HL-60 (cell line): Measurements from ENCODE around the gene DIS3L2.
"Not testable (repeated sequence)": the region's sequence is repeated elsewhere in the genome, so short reads cannot be mapped to it uniquely, and the experiment has no call there.

ENCODE experiments used
- DNase-seq, 2 experiments: peaks; one replicate each; pipeline ENCODE4 v3.0.0-alpha.2; 2010 to 2020; ENCODE audit warnings: low read depth in 1 of 2, low spot score in 1 of 2
- H3K27ac ChIP-seq: fragments of 250-450 bp; sonication (Bioruptor Pico); replicated peaks from 2 replicates; pipeline ENCODE4 v1.5.1; 2020; ENCODE audit warnings: mild to moderate bottlenecking, moderate library complexity
- H3K27me3 ChIP-seq: fragments of 250-450 bp; sonication (Bioruptor Pico); 2 replicates; pipeline ENCODE4 v1.5.1; 2021; ENCODE audit warnings: mild to moderate bottlenecking, moderate library complexity; ENCODE audit not compliant: insufficient read depth, poor library complexity, severe bottlenecking
- H3K4me3 ChIP-seq: replicated peaks from 2 replicates; pipeline ENCODE4 v1.5.1; 2011; ENCODE audit warnings: mild to moderate bottlenecking, control low read depth, low read length; ENCODE audit not compliant: insufficient read depth
- CTCF ChIP-seq: IDR thresholded peaks from one replicate; pipeline ENCODE4 v1.5.1; 2011; ENCODE audit warnings: low read length, control low read depth, inconsistent platforms; ENCODE audit not compliant: insufficient read depth
- GABPA ChIP-seq: IDR thresholded peaks from 2 replicates; pipeline ENCODE4 v1.6.1; 2012; ENCODE audit warnings: low read depth
- POLR2AphosphoS5 ChIP-seq: IDR thresholded peaks from 2 replicates; pipeline ENCODE4 v1.6.1; 2012; ENCODE audit warnings: low read depth
- REST ChIP-seq: IDR thresholded peaks from 2 replicates; pipeline ENCODE4 v1.6.1; 2012; ENCODE audit warnings: low read depth; ENCODE audit not compliant: insufficient replicate concordance
- SPI1 ChIP-seq: IDR thresholded peaks from 2 replicates; pipeline ENCODE4 v1.6.1; 2012; ENCODE audit warnings: low read depth, mild to moderate bottlenecking, borderline replicate concordance

The DIS3L2 gene

GRCh38 chr2:232363784-232364615 is 402.5 kb downstream of the DIS3L2 start:
- TF ChIP-seq POLR2AphosphoS5 (no peak), GABPA (no peak), CTCF (no peak), REST (no peak), SPI1 (no peak)
- no peak for DNase-seq
- H3K27ac ChIP-seq: no peak overlapping the region
- peak overlapping the region; percentile 12 for H3K4me3 ChIP-seq
- no peaks in the 10 kb centered on the region for H3K27me3 ChIP-seq

DNA sequence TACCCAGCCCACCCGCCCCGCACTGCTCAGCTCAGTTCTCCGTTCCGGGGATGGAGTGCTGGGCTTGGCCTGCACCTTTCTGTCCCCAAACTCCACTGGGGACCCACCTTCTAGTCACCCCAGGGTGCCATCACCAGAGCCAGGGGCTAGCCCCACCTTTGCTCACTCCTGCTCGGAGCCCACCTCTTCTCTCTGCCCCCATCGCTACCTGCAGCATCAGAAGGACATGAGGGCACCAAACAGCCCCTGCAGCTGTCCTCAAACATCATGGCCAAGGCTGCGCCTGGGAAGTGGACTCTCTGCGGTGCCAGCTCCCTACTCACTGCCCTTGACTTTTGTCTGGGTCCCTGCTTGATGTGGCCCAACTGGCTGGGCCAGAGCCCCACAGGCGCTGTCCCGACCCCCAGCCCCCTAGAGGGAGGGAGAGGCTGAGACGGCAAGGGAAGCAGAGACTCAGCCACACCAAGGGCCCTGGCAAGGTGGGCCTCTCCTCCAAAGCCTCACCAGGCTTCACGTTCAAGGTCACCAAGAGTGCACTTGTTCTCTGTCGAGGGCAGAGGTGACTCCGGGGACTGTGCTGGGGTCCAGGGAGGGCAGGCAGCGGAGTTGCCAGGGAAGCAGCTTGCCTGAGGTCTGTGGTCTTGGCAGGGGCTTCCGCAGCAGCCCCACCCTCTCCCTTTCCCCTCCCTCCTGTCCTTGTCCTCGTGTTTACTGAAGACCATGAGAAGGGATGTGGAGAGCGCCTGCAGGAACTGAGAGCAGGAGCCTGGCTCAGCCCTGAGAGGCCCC is 403.5 kb downstream of the DIS3L2 start:
- not testable (repeated sequence) for H3K27me3 ChIP-seq, DNase-seq, H3K27ac ChIP-seq, H3K4me3 ChIP-seq

- no peak overlapping the region for H3K4me3 ChIP-seq
- no peak overlapping the region for H3K27ac ChIP-seq
- DNase-seq: peak in 1 of 2 experiments; percentile 21
- H3K27me3 ChIP-seq: no peaks in the 10 kb centered on the region
- TF ChIP-seq SPI1 (no peak), POLR2AphosphoS5 (no peak), GABPA (no peak), REST (no peak), CTCF (peak; percentile 8)
These were observed 404.3 kb downstream of the DIS3L2 start for GRCh38 chr2:232365621-232366321.

DNA sequence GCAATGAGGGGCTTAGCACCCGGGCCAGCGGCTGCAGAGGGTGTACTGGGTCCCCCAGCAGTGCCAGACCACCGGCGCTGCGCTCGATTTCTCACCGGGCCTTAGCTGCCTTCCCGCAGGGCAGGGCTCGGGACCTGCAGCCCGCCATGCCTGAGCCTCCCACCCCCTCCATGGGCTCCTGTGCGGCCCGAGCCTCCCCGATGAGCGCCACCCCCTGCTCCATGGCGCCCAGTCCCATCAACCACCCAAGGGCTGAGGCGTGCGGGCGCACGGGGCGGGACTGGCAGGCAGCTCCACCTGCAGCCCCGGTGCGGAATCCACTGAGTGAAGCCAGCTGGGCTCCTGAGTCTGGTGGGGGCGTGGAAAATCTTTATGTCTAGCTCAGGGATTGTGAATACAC is 404.9 kb downstream of the DIS3L2 start:
- not testable (repeated sequence) for H3K4me3 ChIP-seq, DNase-seq, H3K27me3 ChIP-seq, H3K27ac ChIP-seq
